Right lobe of liver (tissue), 6 donors: Measurements from ENCODE around the gene ATP1A3. TPM values are rescaled to one million over a fixed set of nuclear protein-coding genes. Genes with fewer than 3 reads are reported as not detected.

Experiments
- ATAC-seq, 4 donors: fragments of 200-7000 bp; cut with Tn5 transposase; one replicate each; pipeline ENCODE4 v1.9.1; 2020; ENCODE audit warnings: mild to moderate bottlenecking in 4 of 4, moderate library complexity in 4 of 4
- DNase-seq, 3 donors: peaks; one replicate each; pipeline ENCODE4 v3.0.0-alpha.2; 2020
- H3K27ac ChIP-seq, 3 donors: fragments of 200-600 bp; one replicate each; pipeline ENCODE4 v1.8.0; 2022
- H3K27me3 ChIP-seq, 2 donors: fragments of 200-600 bp; one replicate each; pipeline ENCODE4 v1.8.0; 2022
- H3K36me3 ChIP-seq, 4 donors: fragments of 200-600 bp; sonication (generic) in 1 of 4; one replicate each; pipeline versions ENCODE4 v1.5.1 to v1.8.0; 2017 to 2022; ENCODE audit warnings: control low read depth in 1 of 4
- H3K4me1 ChIP-seq, 4 donors: fragments of 200-600 bp; sonication (generic) in 1 of 4; one replicate each; pipeline versions ENCODE4 v1.5.1 to v1.8.0; 2017 to 2022; ENCODE audit warnings: control low read depth in 1 of 4
- H3K4me3 ChIP-seq, 3 donors: fragments of 200-600 bp; one replicate each; pipeline ENCODE4 v1.8.0; 2022
- H3K9me3 ChIP-seq, 4 donors: fragments of 200-600 bp; sonication (generic) in 1 of 4; one replicate each; pipeline versions ENCODE4 v1.5.1 to v1.8.0; 2017 to 2022; ENCODE audit warnings: control low read depth in 1 of 4
- POLR2A ChIP-seq: fragments of 450-650 bp; IDR thresholded peaks from one replicate; pipeline ENCODE4 v1.6.1; 2017; ENCODE audit warnings: antibody characterized with exemption, mild to moderate bottlenecking
- WGBS: methylation state at CpG from one replicate; pipeline ENCODE4 v1.1.6; 2018; ENCODE audit warnings: low coverage, low lambda C conversion rate; ENCODE audit not compliant: insufficient coverage; ENCODE audit errors: missing lambda C conversion rate; 5-methylcytosine and 5-hydroxymethylcytosine counted together
- intact Hi-C, 2 donors: fragments of 100-400 bp; cut with DNase I; formaldehyde crosslinking; loops; one replicate each; pipeline versions ENCODE4 v1.11.2 to v1.14.1; 2022
- total RNA-seq, 6 experiments: library from RNA; depleted of rRNA in 2 of 6; stranded (reverse); fragments of >200 nt in 2 of 6; fragmentation: NEBNext Ultra II Directional in 3 of 6; extraction: Animal tissue kit (Norgen Biotek cat#: 25700) in 3 of 6; gene quantifications; one replicate each; pipeline versions ENCODE4 v1.1.0 to v1.2.4, GENCODE V29; 2016 to 2023
- TF ChIP-seq, protein P1 (sequence below), 4 donors: fragments of 200-600 bp in 3 of 4; fragments of 450-650 bp in 1 of 4; IDR thresholded peaks; one replicate each; pipeline versions ENCODE4 v1.5.1 to v1.8.0; 2016 to 2022; ENCODE audit warnings: antibody characterized with exemption in 4 of 4, mild to moderate bottlenecking in 2 of 4
- donor health status: DM: no; HTN: yes; CAD: no.
- donor health status: DM: no; HTN: no; CAD: no.
- donor health status: DM: no; HTN: no; CAD: no.
- donor health status: DM: no; HTN: yes; CAD: no.
- donor health status: DM: no; HTN: yes; CAD: no.

Gene ATP1A3
- total RNA-seq, 6 experiments from 2014 or later, result 0.07 TPM; not detected in 4

DNA sequence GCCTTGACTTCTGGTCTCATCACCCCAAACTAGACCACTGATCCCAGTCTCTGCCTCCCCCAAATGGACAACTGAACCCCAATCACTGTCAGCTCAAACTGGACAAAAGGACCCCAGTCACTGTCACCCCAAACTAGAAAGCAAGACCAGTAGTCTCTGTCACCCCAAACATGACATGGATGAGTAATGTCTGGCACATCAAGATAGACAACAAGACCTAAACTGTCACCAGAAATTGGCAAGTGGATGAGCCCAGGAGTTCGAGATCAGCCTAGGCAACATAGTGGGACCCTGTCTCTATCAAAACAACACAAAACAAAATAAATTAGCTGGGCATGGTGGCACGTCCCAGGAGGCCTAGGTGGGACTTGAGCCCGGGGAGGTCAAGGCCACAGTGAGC is 46.9 kb downstream of the ATP1A3 start:
- Histone ChIP-seq H3K27ac (no peak overlapping the region), H3K4me3 (no peak overlapping the region), H3K27me3 (no peaks in the 10 kb centered on the region), H3K4me1 (no peaks in the 10 kb centered on the region), H3K36me3 (no peaks in the 10 kb centered on the region), H3K9me3 (no peaks in the 10 kb centered on the region)
- intact Hi-C loops, result loop anchor here in 1 of 2 donors (5.0 kb wide), 1 partner anchor 75 kb away; no protein-coding TSS in a partner anchor
- ATAC-seq (no peak), DNase-seq (no peak)
- TF ChIP-seq POLR2A, result no peak
- TF ChIP-seq, protein P1, sequence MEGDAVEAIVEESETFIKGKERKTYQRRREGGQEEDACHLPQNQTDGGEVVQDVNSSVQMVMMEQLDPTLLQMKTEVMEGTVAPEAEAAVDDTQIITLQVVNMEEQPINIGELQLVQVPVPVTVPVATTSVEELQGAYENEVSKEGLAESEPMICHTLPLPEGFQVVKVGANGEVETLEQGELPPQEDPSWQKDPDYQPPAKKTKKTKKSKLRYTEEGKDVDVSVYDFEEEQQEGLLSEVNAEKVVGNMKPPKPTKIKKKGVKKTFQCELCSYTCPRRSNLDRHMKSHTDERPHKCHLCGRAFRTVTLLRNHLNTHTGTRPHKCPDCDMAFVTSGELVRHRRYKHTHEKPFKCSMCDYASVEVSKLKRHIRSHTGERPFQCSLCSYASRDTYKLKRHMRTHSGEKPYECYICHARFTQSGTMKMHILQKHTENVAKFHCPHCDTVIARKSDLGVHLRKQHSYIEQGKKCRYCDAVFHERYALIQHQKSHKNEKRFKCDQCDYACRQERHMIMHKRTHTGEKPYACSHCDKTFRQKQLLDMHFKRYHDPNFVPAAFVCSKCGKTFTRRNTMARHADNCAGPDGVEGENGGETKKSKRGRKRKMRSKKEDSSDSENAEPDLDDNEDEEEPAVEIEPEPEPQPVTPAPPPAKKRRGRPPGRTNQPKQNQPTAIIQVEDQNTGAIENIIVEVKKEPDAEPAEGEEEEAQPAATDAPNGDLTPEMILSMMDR (IDR thresholded peaks at IDR 0.05), result no peak
- 70% methylated on average over 3 of the region's 3 CpGs for WGBS

DNA sequence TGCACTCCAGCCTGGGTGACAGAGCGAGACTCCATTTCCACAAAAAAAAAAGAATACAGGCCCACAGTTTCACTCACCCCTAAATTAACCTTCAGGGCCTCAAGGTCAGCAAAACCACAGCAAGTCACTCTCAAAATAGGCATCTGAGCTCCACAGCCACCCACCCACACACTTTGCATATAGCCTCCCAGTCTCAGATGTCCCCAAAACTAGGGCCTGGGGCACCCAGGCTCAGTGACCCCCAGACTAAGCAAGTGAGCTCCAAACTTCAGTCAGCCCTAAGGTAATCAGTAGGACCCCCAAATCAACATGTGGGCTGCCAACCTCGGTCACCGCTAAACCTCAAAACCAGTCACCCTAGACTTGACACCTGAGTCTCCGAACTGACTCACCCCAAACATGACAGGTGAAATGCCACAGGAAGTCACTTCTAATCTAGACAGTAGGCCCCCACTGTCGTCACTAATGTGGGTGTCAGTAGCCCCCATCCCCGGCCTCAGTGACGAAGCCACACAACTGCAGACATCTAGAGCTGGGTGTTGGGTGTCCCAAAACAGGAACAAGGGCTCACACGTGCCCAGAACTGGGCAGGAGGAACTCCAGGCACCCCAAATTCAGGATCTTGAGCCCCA is 48.8 kb downstream of the ATP1A3 start:
- ATAC-seq (peak; percentile 40 to 54 (median 49)), DNase-seq (no peak)
- Histone ChIP-seq H3K27me3 (peaks cover 0 to 9% of the 10 kb centered on the region in 2 donors), H3K36me3 (no peaks in the 10 kb centered on the region), H3K27ac (no peak overlapping the region), H3K9me3 (no peaks in the 10 kb centered on the region), H3K4me3 (no peak overlapping the region), H3K4me1 (peaks cover 0 to 6% (median 0%) of the 10 kb centered on the region in 4 donors)
- TF ChIP-seq POLR2A, result no peak
- intact Hi-C loops, result loop anchor here in 1 of 2 donors (5.0 kb wide), 1 partner anchor 73 kb away; no protein-coding TSS in a partner anchor
- 71% methylated on average over 1 of the region's 8 CpGs for WGBS

DNA sequence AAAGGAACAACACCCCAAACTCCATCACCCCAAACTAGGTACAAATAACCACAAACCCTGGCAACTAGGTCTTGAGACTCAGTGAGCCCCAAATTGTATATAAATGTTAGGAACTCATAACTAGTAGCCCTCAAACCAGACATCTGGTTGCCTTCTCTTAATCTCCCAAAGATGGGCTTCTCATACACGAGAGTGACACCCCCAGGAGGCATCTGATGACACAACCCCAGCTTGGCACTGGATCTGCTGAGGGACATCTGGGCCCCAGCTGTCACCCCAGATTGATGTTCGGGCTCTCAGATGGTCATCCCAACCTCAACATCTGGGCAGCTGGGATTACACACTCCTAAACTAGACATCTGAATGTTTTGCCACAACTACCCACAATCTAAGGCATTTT is 49.7 kb downstream of the ATP1A3 start:
- WGBS, result 33% methylated on average over 1 of the region's 2 CpGs
- Histone ChIP-seq H3K27me3 (peaks cover 0 to 9% of the 10 kb centered on the region in 2 donors), H3K36me3 (no peaks in the 10 kb centered on the region), H3K27ac (no peak overlapping the region), H3K4me3 (no peak overlapping the region), H3K4me1 (peaks cover 0 to 6% (median 0%) of the 10 kb centered on the region in 4 donors), H3K9me3 (no peaks in the 10 kb centered on the region)
- ATAC-seq (no peak), DNase-seq (no peak)
- intact Hi-C loops, result no loop called here
- TF ChIP-seq POLR2A, result no peak
- TF ChIP-seq, protein P1 (IDR thresholded peaks at IDR 0.05), result no peak

DNA sequence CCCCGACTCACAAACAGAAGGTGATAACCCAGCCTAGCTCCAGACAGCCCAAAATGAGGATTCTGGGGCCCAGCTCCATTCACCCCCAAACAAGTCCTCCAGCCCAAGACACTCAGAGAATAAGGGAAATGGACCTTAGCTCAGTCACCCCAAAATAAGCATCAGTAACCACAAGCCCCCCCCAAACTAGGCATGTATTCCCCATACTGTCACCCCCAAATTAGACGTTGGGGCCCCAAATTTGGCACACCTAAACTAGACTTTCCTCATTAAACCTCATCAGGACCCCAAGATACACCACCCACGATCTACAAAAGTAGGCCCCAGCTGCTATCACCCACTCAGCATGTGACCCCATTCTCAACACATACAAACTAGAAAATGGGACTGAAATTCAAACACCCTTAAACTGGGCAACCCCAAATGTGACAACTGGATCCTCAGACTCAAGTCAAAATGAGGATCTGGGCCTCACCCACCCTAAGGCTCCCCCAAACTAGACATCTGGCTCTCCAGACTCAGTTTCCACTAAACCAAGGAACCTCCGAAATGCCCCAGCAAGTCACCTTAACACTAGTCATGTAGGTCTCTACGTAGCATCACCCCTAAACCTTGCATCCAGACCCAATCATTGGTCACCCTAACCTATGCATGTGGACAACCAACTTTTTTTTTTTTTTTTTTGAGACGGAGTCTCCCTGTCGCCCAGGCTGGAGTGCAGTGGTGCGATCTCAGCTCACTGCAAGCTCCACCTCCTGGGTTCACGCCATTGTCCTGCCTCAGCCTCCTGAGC is 52.4 kb downstream of the ATP1A3 start:
- no peak for ATAC-seq
- no peaks in the 10 kb centered on the region for H3K9me3 ChIP-seq
- peaks cover 0 to 6% (median 0%) of the 10 kb centered on the region in 4 donors for H3K4me1 ChIP-seq
- no peak overlapping the region for H3K4me3 ChIP-seq
- intact Hi-C loops, result no loop called here
- no peak overlapping the region for H3K27ac ChIP-seq
- TF ChIP-seq, protein P1 (IDR thresholded peaks at IDR 0.05), result no peak
- TF ChIP-seq POLR2A, result no peak
- H3K36me3 ChIP-seq, result no peaks in the 10 kb centered on the region
- H3K27me3 ChIP-seq, result peaks cover 0 to 9% of the 10 kb centered on the region in 2 donors
- WGBS, result 95% methylated on average over 4 of the region's 9 CpGs
- DNase-seq, result no peak
